GM10266 (cell line): Measurements from ENCODE around the gene MYH13.

Experiments used
- DNase-seq: peaks from one replicate; pipeline ENCODE4 v3.0.0; 2012; ENCODE audit errors: extremely low spot score
- TF ChIP-seq, protein P1 (sequence below): IDR thresholded peaks from 2 replicates; pipeline ENCODE4 v1.5.1; 2012; ENCODE audit warnings: mild to moderate bottlenecking, low read depth; ENCODE audit not compliant: control insufficient read depth, insufficient read depth; ENCODE audit errors: missing control alignments

MYH13 gene

DNA sequence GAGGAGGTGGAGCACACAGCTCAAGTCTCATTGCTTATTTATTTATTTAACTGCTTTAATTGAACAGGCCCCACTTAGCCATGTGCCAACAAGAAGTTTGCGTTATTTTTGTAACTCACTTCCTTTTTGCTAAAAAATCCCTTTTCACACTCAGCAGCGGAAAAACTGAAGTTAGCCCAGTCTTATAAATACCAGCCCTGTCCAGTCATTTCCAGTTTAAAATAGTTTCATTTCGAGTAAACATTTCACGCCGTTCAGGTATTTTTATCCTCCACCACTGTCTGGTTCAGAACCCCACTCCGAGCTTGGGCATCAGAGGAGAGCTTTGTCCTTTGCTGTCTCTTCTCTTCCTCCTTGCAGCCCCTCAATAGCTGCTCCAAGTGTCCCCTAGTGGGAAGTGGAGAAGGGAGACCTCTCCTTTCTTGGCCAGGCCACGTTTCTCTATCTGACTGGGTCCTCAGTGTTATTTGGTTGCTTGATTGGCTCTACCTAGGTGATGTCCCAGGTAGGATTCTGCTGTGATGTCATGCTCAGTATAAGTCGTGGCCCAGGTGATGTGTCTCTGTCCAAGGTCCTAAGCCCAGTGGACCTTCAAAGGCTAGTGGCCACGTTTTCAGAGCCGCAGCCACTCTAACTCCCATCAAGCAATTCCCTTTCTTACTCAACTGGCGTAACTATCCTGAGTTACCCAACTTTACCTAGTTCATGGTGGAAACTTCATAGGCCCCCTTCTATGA, 121.4 kb downstream of the MYH13 start:
- DNase-seq = peak; percentile 39
- TF ChIP-seq, protein P1, sequence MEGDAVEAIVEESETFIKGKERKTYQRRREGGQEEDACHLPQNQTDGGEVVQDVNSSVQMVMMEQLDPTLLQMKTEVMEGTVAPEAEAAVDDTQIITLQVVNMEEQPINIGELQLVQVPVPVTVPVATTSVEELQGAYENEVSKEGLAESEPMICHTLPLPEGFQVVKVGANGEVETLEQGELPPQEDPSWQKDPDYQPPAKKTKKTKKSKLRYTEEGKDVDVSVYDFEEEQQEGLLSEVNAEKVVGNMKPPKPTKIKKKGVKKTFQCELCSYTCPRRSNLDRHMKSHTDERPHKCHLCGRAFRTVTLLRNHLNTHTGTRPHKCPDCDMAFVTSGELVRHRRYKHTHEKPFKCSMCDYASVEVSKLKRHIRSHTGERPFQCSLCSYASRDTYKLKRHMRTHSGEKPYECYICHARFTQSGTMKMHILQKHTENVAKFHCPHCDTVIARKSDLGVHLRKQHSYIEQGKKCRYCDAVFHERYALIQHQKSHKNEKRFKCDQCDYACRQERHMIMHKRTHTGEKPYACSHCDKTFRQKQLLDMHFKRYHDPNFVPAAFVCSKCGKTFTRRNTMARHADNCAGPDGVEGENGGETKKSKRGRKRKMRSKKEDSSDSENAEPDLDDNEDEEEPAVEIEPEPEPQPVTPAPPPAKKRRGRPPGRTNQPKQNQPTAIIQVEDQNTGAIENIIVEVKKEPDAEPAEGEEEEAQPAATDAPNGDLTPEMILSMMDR = no peak
